GM12872 (cell line): ENCODE data around the gene DYNC1H1.

Experiments
- TF ChIP-seq, protein P1 (sequence below): IDR thresholded peaks from 3 replicates; pipeline ENCODE4 v1.5.1; 2011; ENCODE audit warnings: low read depth, mild to moderate bottlenecking, low read length, moderate library complexity; ENCODE audit not compliant: insufficient read depth

The DYNC1H1 gene

DNA sequence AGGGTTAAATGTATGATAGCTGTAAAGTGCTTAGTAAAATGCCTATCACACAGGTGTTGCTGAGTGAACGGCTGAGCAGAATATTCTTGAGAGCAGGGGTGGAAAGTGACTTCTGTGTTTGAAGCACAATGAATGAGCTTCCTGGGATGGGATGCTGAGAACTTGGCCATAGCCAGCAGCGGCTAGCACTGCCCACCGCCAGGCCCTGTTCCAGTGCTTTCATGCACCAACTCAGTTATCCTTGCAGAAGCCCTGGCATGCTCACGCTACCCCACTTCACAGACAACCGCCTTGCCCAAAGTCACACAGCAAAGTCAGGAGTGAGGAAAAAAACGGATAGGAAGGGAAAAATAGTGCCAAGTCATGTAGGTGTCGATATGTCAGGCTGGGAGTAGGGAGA is 10.9 kb downstream of the DYNC1H1 start:
- TF ChIP-seq, protein P1, sequence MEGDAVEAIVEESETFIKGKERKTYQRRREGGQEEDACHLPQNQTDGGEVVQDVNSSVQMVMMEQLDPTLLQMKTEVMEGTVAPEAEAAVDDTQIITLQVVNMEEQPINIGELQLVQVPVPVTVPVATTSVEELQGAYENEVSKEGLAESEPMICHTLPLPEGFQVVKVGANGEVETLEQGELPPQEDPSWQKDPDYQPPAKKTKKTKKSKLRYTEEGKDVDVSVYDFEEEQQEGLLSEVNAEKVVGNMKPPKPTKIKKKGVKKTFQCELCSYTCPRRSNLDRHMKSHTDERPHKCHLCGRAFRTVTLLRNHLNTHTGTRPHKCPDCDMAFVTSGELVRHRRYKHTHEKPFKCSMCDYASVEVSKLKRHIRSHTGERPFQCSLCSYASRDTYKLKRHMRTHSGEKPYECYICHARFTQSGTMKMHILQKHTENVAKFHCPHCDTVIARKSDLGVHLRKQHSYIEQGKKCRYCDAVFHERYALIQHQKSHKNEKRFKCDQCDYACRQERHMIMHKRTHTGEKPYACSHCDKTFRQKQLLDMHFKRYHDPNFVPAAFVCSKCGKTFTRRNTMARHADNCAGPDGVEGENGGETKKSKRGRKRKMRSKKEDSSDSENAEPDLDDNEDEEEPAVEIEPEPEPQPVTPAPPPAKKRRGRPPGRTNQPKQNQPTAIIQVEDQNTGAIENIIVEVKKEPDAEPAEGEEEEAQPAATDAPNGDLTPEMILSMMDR, result no peak

DNA sequence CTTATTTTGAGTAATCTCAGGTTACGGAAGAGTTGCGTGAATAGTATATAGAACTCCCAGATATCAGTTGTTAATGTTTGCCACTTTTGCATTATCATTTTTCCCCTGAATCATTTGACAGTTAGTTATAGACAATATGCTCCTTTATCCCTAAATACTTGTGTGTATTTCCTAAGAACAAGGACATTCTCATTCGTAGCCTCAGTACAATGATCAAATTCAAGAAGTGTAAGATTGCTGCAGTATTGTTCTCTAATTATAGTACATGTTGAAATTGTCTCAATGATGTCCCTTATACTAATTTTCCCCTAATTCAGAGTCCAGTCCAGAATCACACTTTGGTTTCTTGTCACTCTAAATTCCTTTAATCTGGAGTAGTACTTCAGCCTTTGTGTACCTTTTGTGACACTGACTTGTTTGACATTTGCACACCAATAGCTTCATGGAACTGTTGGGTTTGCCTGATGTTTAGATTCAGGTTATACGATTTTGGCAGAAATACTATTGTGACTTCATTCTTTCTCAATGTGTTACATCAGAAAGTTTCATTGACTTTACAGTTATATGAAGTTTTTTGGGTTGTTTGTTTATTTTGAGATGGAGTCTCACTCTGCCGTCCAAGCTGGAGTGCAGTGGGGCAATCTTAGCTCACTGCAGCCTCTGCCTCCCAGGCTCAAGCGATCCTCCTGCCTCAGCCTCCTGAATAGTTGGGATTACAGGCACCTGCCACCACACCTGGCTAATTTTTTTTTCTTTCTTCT is 13.1 kb downstream of the DYNC1H1 start:
- TF ChIP-seq, protein P1, result no peak

DNA sequence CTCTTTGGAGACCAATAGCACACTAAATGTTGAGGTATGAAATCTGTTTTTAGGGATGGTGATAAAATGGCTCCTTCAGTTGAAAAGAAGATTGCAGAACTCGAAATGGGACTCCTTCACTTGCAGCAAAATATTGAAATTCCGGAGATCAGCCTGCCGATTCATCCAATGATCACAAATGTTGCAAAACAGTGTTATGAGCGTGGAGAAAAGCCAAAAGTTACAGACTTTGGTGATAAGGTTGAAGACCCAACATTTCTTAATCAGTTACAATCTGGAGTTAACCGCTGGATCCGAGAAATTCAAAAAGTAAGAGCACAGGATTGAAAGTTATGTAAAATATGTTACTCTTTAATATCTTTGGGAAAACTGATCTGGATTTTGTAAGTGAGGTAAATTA is 15.3 kb downstream of the DYNC1H1 start:
- TF ChIP-seq, protein P1, result no peak

DNA sequence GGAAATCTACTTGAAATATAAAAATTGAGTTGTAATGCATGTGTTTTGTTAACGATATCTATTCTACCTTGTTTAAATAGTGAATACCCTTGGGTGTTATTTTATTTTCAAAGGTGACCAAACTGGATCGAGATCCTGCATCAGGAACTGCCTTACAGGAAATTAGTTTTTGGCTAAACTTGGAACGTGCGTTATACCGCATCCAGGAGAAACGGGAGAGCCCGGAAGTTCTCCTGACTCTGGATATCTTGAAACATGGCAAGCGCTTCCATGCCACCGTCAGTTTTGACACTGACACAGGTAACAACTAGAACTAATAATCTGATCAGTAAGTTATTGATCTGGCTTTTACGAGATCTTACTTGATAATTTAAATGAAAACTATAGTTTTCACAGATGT is 15.9 kb downstream of the DYNC1H1 start:
- TF ChIP-seq, protein P1, result no peak

DNA sequence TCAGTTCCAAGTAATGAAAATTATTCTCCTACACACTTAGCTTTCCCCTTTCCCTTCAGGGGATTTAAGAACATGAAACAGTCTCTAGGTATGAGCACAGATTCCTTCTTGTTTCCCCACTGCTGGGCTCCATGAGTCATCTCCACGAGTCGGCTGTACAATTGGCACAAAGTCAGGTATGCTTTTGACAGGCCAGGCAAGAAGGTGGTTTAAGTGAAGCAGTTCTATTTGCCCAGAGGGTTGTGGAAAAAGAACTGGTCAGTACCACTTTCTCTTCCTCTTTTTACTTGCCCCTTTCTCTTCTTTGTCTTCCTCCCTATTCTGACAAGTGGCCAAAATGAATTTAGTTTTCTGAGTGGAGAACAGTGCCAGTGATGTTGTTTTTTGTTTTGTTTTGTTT is 16.3 kb downstream of the DYNC1H1 start:
- TF ChIP-seq, protein P1, result no peak

DNA sequence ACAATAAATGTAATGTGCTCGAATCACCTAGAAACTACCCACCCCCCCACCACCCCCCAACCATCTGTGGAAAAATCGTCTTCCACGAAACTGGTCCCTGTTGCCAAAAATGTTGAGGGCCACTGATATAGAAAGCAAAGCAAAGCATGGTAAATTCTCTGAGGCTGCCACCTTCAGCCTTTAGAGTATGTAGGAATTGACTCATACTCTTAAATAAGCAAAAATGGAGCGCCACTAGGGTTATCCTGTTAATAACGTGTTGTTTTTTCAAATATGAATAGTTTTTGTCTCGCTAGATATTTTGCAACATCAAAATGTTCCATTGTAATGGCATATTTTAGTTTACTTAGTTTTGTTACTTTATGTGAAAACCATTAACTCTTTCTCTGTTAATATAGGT is 18.2 kb downstream of the DYNC1H1 start:
- TF ChIP-seq, protein P1, result no peak

DNA sequence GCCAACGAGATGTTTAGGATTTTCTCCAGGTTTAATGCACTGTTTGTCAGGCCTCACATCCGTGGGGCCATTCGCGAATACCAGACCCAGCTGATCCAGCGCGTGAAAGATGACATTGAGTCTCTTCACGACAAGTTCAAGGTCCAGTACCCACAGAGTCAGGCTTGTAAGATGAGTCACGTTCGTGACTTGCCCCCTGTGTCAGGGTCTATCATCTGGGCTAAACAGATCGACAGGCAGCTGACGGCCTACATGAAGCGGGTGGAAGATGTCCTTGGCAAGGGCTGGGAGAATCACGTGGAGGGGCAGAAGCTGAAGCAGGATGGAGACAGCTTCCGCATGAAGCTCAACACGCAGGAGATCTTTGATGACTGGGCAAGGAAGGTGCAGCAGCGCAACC is 21.6 kb downstream of the DYNC1H1 start:
- TF ChIP-seq, protein P1, result no peak
